ENCODE results near the gene SUFU.

The SUFU gene

DNA sequence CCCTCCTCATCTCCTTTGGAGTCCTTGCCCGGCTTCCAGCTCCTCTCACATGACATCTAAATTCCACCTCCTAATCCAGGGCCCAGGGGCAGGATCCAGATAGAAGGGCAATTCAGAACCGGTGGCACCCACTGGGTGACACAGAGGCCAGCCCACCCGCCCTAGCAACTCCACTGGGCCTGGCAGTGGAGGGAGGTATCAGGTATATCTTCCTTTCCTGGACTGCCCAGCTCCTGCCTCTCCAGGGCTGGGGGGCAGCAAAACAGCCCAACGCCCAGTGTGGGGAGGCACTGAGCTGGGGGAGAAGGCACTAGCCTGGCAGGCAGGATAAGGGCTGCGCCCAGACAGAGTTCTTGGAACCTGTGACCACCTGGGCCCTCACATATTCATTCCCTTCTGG is 130.1 kb downstream of the SUFU start:
- H3K4me3 ChIP-seq (ENCODE audit: low read depth, low read length) = no peak overlapping the region
- no peak for DNase-seq (ENCODE audit: low read depth, low spot score)
- TF ChIP-seq, protein P1, sequence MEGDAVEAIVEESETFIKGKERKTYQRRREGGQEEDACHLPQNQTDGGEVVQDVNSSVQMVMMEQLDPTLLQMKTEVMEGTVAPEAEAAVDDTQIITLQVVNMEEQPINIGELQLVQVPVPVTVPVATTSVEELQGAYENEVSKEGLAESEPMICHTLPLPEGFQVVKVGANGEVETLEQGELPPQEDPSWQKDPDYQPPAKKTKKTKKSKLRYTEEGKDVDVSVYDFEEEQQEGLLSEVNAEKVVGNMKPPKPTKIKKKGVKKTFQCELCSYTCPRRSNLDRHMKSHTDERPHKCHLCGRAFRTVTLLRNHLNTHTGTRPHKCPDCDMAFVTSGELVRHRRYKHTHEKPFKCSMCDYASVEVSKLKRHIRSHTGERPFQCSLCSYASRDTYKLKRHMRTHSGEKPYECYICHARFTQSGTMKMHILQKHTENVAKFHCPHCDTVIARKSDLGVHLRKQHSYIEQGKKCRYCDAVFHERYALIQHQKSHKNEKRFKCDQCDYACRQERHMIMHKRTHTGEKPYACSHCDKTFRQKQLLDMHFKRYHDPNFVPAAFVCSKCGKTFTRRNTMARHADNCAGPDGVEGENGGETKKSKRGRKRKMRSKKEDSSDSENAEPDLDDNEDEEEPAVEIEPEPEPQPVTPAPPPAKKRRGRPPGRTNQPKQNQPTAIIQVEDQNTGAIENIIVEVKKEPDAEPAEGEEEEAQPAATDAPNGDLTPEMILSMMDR (IDR thresholded peaks at IDR 0.05; ENCODE audit: low read depth, low read length) = no peak
- in situ Hi-C loops (cut with HindIII; ENCODE audit: low sequenced_read_pairs) = no loop called here

GRCh38 chr10:102634686-102635085 is 130.9 kb downstream of the SUFU start:
- in situ Hi-C loops (cut with HindIII; ENCODE audit: low sequenced_read_pairs) = no loop called here
- no peak for DNase-seq (ENCODE audit: low read depth, low spot score)
- no peak overlapping the region for H3K4me3 ChIP-seq (ENCODE audit: low read depth, low read length)
- TF ChIP-seq, protein P1 (IDR thresholded peaks at IDR 0.05; ENCODE audit: low read depth, low read length) = no peak

DNA sequence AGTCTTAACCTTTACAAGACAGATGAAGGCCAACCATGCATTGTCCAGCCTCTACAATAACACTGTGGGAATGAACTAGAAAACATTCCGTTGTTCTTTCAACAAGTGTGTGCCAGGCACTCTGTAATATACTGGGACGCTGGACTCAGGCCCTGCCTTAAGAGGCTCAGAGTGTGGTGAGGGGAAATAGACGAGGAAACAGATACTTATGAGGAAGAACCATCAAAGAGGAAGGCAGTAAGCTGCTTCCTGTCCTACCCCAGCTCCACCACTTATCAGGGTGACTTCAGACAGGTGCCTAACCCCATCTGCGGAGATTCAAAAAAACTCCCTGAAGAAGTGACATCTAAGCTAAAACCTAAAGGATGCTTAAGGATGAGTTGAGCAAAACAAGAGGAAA is 131.6 kb downstream of the SUFU start:
- DNase-seq (ENCODE audit: low read depth, low spot score) = no peak

DNA sequence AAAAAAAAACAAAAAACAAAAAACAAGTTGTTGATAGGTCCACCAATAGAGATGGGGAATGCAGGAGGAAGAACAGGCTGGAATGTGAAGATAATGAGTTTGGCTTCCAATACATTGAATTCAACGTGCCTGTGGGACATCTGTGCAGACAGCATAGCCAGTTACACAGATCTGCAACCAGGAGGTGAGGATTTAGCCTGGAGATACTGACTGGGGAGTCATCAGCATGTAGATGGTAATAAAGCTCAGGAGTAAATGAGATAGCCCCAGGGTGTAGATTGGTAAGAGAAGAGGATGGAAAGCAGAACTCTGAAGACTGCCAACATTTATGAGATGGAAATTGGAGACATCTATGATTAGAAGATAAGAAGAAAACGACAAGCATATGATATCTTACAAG is 135.8 kb downstream of the SUFU start:
- TF ChIP-seq, protein P1 (IDR thresholded peaks at IDR 0.05; ENCODE audit: low read depth, low read length) = no peak
- H3K4me3 ChIP-seq (ENCODE audit: low read depth, low read length) = no peak overlapping the region
- in situ Hi-C loops (cut with HindIII; ENCODE audit: low sequenced_read_pairs) = no loop called here
- no peak for DNase-seq (ENCODE audit: low read depth, low spot score)

More for the DNA sequence above, 131.6 kb downstream of the SUFU start:
- H3K4me3 ChIP-seq (ENCODE audit: low read depth, low read length) = no peak overlapping the region
- in situ Hi-C loops (cut with HindIII; ENCODE audit: low sequenced_read_pairs) = no loop called here
- TF ChIP-seq, protein P1 (IDR thresholded peaks at IDR 0.05; ENCODE audit: low read depth, low read length) = no peak

GRCh38 chr10:102641402-102641801 is 137.6 kb downstream of the SUFU start:
- no peak overlapping the region for H3K4me3 ChIP-seq (ENCODE audit: low read depth, low read length)
- TF ChIP-seq, protein P1 (IDR thresholded peaks at IDR 0.05; ENCODE audit: low read depth, low read length) = no peak
- DNase-seq (ENCODE audit: low read depth, low spot score) = no peak
- in situ Hi-C loops (cut with HindIII; ENCODE audit: low sequenced_read_pairs) = no loop called here

DNA sequence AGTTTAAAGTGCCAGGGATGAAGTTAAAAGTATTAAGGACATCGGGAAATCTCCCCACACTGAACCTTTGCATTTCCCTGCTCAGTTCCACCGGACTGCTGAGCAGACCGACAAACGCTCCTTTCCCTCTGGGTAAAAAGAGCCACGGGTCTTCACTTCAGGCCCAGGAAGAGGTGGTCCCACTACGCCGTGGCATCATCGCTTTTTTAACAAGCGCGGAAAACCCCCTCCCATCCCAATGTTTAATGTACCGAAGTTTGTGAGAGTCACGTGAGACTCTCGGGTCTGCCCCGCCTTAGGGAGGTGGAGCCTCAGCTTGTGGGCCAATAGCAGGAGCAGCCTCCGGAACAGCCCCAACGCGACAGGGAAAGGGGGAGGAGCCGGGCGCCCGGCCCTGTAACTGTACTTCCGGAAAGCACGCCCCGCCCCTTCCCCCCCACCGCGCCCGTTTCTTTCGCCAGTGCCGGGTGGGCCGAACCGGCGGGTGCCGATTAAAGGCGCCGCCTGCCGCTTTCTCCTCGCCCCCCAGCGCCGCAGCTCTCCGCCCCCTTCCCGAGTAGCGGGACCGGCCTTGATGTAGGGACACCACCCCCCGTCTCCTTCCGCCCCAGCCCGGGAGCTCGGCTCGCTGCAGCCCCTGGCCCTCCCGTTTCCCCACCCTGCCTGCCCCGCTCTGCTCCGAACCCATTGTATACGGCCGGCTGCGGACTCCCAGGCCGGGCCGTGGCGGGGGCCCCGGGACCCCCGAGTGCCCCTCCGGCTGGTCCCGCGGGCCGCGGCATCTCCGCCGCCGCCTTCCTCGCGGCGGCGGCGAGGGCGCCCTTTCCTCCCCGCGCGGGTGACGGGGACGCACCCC is 138.3 kb downstream of the SUFU start:
- TF ChIP-seq, protein P1 (IDR thresholded peaks at IDR 0.05; ENCODE audit: low read depth, low read length) = no peak
- peak overlapping the region; percentile 85 for H3K4me3 ChIP-seq (ENCODE audit: low read depth, low read length)
- DNase-seq (ENCODE audit: low read depth, low spot score) = peak; percentile 98
- in situ Hi-C loops (cut with HindIII; ENCODE audit: low sequenced_read_pairs) = no loop called here

Measured in astrocyte of the spinal cord (primary cell).